GM19468 (cell line): ENCODE measurements around the gene TBC1D8.

Source experiments
- ATAC-seq: cut with Tn5 transposase; IDR thresholded peaks from one replicate; pipeline ENCODE4 v1.9.1; 2021; ENCODE audit warnings: mild to moderate bottlenecking, moderate library complexity, moderate number of reproducible peaks; ENCODE audit not compliant: unreplicated experiment; ENCODE audit errors: extremely low read depth

TBC1D8 gene

GRCh38 chr2:101114268-101114783 lies 36.9 kb downstream of the TBC1D8 start:
- no peak for ATAC-seq

GRCh38 chr2:101113441-101114267 lies 37.5 kb downstream of the TBC1D8 start:
- no peak for ATAC-seq

GRCh38 chr2:101112772-101113157 lies 38.4 kb downstream of the TBC1D8 start:
- ATAC-seq = no peak

GRCh38 chr2:101111917-101112771 lies 39.0 kb downstream of the TBC1D8 start:
- no peak for ATAC-seq

GRCh38 chr2:101111262-101111838 lies 39.8 kb downstream of the TBC1D8 start:
- ATAC-seq = no peak

- no peak for ATAC-seq
Measured at GRCh38 chr2:101109451-101110118, 41.6 kb downstream of the TBC1D8 start.

- ATAC-seq = no peak
Measured at GRCh38 chr2:101108357-101108756, 42.8 kb downstream of the TBC1D8 start.

GRCh38 chr2:101107241-101107640 lies 43.9 kb downstream of the TBC1D8 start:
- ATAC-seq = no peak

- ATAC-seq = no peak
Measured at GRCh38 chr2:101106453-101107181, 44.6 kb downstream of the TBC1D8 start.

- ATAC-seq = no peak
Measured at GRCh38 chr2:101105654-101106053, 45.5 kb downstream of the TBC1D8 start.

GRCh38 chr2:101097638-101098037 lies 53.5 kb downstream of the TBC1D8 start:
- no peak for ATAC-seq

GRCh38 chr2:101096619-101097142 lies 54.5 kb downstream of the TBC1D8 start:
- no peak for ATAC-seq

GRCh38 chr2:101094351-101094750 lies 56.8 kb downstream of the TBC1D8 start:
- ATAC-seq = no peak

GRCh38 chr2:101089942-101090799 lies 61.0 kb downstream of the TBC1D8 start:
- ATAC-seq = no peak

- ATAC-seq = peak; percentile 36
Measured at GRCh38 chr2:101089419-101089818, 61.8 kb downstream of the TBC1D8 start.

GRCh38 chr2:101087638-101088037 lies 63.5 kb downstream of the TBC1D8 start:
- ATAC-seq = no peak

GRCh38 chr2:101083613-101084012 lies 67.6 kb downstream of the TBC1D8 start:
- ATAC-seq = no peak

GRCh38 chr2:101082998-101083397 lies 68.2 kb downstream of the TBC1D8 start:
- ATAC-seq = no peak
